Left renal cortex interstitium (tissue), 4 donors: ENCODE data around the gene STX16. TPM values are rescaled to one million over a fixed set of nuclear protein-coding genes. Genes with fewer than 3 reads are reported as not detected.

ENCODE experiments used
- DNase-seq, 4 donors: peaks; one replicate each; pipeline ENCODE4 v3.0.0-alpha.2; 2013; ENCODE audit warnings: low read depth in 4 of 4, low spot score in 2 of 4, missing footprints in 1 of 4
- polyA plus RNA-seq, 4 donors: library from polyadenylated mRNA; unstranded; fragments of 120-200 nt; gene quantifications; one replicate each; pipeline ENCODE4 v1.2.1, GENCODE V29; 2013; ENCODE audit not compliant: insufficient read length in 4 of 4

Gene STX16
- polyA plus RNA-seq, 4 donors = 37.5 to 103 (median 66.7) TPM

DNA sequence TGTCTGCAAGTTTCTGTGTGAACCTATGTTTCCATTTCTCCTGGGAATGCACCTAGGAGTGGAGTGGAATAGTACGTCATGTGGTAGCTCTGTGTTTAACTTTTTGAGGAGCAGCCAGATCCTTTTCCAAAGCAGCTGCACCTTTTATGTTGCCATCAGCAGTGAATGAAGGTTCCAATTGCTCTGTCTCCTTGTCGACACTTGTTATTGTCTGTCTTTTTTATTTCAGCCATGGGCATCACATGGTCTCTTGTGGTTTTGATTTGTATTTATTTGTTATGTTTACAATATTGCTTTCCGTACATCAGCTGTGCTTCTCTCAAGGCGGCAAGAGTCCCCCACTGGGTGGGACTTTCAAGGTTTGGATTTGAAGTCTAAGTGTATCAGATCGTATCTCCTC lies 33.9 kb upstream of the STX16 start:
- DNase-seq = no peak

DNA sequence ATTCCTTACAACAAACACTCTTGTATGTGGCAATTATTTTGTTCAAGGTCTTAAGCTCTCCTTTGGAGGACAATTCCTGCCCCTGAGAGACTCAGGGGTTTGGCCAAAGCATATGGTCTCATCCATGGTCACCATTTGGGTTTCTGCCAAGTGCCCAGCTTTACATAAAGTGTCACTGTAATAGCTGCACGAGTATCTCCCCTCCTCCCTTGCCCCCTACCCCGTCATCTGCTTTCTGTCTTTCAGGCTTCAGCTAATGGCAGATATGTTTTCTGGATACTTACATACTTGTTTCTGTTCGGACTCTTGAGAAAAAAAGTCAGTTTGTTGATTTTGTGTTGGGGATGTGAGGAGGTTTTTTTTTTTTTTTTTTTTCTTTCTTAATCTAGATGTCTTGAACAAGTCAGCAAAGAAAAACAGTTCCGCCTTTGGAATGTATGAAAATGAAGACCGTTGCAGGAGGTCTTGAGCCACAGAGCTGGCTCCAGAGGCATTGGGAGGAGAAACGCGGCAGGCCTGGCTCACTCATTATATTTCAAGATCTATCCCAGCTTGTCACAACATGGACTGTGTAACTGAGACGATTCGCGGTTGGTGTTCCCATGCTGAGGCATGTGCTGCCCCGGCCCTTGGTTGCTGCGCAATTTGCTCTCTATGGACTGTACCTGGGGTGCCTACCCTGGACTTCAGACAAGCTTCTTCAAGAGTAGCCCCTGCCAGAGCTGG lies 32.6 kb upstream of the STX16 start:
- DNase-seq = no peak

- DNase-seq = no peak
These were observed 31.8 kb upstream of the STX16 start for GRCh38 chr20:58619077-58619863.

GRCh38 chr20:58619864-58620431 lies 31.1 kb upstream of the STX16 start:
- no peak for DNase-seq

- DNase-seq = no peak
These were observed 29.1 kb upstream of the STX16 start for GRCh38 chr20:58621906-58622548.

DNA sequence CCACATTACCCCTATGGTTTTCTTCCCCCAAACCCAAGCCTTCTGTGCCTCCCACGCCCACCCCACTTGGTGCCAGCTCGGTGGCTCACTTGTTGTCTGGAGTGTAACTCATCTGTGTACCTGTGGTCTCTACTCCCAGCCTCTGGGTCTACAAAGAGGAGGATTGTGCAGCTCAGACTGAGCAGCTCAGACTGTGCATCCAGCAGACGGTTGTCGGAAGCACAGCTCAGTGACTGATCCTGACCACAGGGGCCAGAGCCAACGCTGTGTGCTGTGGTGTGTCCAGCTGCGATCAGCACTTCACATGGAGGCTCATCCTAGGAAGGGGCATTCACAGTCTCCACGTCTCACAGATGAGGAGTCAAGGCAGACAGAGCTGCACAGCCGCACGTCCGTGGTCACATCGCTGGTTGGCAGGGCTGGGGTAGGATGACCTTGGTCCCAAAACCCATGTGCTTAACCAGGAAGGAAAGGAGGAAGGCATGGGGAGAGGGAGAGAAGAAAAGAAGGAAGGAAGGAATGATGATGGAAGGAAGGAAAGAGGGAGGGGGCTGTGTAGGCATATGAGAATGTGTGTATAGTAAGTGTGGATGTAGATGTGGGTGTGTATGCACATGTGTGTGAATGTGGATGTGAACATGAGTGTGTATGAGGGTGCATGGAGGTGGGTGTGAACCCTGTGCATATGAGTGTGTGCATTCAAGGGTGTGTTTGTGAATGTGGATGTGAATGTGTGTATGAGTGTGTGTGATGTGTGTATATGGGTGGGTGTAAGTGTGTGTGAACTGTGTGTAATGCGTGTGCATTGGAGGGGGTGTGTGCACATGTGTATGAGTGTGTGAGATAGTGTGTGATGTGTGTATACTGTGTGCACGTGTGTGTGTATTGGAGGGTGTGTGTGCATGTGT lies 28.2 kb upstream of the STX16 start:
- no peak for DNase-seq

DNA sequence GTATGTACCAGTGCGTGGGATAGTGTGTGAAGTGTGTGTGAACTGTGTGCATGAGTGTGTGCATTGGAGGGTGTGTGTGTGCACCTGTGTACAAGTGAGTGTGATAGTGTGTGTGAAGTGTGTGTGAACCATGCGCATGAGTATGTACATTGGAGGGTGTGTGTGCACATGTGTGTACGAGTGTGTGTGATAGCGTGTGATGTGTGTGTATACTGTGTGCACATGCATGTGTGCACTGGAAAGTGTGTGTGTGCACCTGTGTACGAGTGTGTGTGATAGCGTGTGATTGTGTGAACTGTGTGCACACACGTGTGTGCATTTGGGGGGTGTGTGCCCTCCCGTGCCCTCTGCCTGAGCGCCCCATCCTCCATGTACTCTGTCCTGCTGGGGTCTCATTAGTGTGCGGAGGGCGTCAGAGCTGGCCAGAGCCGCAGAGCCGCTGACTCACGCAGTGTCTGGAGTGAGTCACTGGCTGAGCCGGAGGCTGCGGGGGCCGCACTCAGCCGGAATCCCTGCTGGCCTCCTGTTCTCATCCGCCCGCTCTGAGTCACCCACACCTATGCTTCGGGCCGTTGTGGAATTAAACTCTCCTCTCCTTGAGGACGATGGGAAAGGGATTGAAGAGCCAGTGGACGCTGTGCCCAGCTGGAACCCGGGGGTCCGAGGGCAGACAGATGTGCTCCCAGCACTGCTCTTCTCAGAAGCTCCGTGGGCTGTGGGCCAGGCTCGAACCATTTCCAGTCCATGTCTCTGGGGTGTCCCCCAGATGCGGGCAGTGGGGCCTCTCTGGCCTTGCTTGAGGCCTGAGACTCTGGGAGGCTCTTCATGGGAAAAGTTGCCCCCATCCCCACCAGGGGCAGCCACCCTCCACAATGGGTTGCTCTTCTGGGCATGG lies 27.3 kb upstream of the STX16 start:
- DNase-seq = no peak

GRCh38 chr20:58624687-58625086 lies 26.4 kb upstream of the STX16 start:
- DNase-seq = no peak

- DNase-seq = no peak
These were observed 25.5 kb upstream of the STX16 start for GRCh38 chr20:58625585-58625984.

GRCh38 chr20:58626051-58626450 lies 25.0 kb upstream of the STX16 start:
- DNase-seq = no peak

GRCh38 chr20:58627212-58628072 lies 23.6 kb upstream of the STX16 start:
- no peak for DNase-seq

- no peak for DNase-seq
These were observed 22.4 kb upstream of the STX16 start for GRCh38 chr20:58628491-58629214.

DNA sequence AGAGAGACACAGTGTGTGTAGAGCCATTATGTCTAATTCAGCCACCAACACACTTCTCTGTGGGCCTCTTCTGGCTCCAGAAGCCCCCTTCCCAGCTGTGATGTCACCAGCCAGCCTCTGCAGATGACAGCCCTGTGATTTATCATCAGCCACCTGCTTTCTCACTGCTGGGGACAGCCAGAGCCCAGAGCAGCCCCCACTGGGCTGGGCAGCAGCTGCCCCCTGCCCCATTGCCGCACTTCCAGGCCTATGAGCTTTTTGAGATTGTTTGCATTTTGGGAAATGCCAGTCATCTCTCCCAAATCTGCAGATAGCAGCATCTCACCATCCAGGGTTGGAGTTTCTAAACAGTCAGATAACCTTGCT lies 21.9 kb upstream of the STX16 start:
- no peak for DNase-seq

DNA sequence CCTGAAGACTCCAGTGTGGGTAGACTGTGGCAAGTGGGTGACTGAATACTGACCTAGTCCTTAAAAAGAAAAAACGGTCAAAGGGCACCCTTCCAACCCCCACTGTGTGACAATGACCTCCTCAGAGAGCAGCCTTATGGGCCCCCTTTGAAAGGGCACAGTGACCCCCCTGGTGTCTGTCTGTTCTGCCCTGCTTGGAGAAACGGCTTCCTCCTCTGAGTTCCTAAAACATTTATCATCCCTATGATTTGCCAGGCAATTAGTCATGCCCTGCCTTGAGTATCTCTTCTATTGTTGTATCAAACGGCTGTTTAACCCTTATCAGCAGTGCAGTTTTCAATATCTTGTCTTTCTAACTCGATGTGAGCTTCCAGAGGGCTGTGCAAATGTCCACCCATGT lies 21.0 kb upstream of the STX16 start:
- no peak for DNase-seq

- no peak for DNase-seq
These were observed 17.7 kb upstream of the STX16 start for GRCh38 chr20:58633161-58634053.

DNA sequence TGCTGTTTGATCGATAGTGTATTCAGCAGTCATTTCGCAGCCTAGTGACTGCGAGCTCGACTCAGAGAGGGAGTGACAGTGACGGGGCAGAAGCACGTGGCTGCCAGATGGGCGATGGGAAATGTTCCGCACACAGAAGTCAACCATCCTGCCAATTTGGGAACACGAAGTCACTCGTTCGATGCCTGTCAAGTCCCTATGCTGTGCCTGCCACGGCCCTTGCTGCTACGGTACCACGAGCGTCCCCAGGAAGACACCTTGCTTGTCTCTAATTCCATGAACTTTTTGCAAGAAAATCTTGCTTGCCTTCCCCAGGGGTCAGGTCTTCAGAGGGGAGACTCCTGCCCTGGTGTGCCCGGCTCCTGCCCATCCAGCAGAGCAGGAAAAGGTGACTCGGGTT lies 17.0 kb upstream of the STX16 start:
- DNase-seq = no peak
